Endothelial cell of umbilical vein (primary cell): ENCODE results near the gene XIRP1. TPM values are rescaled to one million over a fixed set of nuclear protein-coding genes. Genes with fewer than 3 reads are reported as not detected.

Source experiments
- BruUV-seq: library from RNA; stranded (reverse); fragments of 400-500 nt; replicated peaks from 2 replicates; lab custom pipeline; 2021; lab: Mats Ljungman, UMichigan
- CTCF ChIA-PET: fragments of 300-600, 350-600 bp; sonication (Branson Sonifier 250); formaldehyde crosslinking; loops from one replicate; lab custom pipeline; 2021; ENCODE audit warnings: antibody characterized with exemption, inconsistent platforms; lab: Charles Lee
- POLR2A ChIA-PET: fragments of 300-600, 350-600 bp; sonication (Branson Sonifier 250); formaldehyde crosslinking; loops from one replicate; lab custom pipeline; 2021; ENCODE audit warnings: antibody characterized with exemption, inconsistent platforms; lab: Charles Lee
- DNase-seq: peaks from one replicate; pipeline ENCODE4 v3.0.0-alpha.2; 2011; ENCODE audit warnings: low read depth, low spot score
- FAIRE-seq: peaks from 2 replicates; lab custom pipeline; 2011; peaks lifted over from hg19 to GRCh38; lab: Jason Lieb, UNC
- H2AFZ ChIP-seq: 2 replicates; pipeline ENCODE4 v1.6.0; 2012; ENCODE audit warnings: low read depth, low read length, control low read depth, inconsistent platforms
- H3K27ac ChIP-seq: 2 replicates; pipeline ENCODE4 v1.5.1; 2011; ENCODE audit warnings: low read depth, mild to moderate bottlenecking, control low read depth, low read length, moderate library complexity; ENCODE audit not compliant: insufficient read depth
- H3K27me3 ChIP-seq, 2 experiments: 2 replicates each; pipeline versions ENCODE4 v1.6.0 to v1.6.1; 2011; ENCODE audit warnings: low read length in 2 of 2, mixed read lengths in 1 of 2; ENCODE audit not compliant: control insufficient read depth in 2 of 2, insufficient read depth in 2 of 2
- H3K36me3 ChIP-seq, 2 experiments: 2 replicates in 1 of 2; 3 replicates in 1 of 2; pipeline ENCODE4 v1.5.1; 2011; ENCODE audit warnings: low read length in 2 of 2, mild to moderate bottlenecking in 1 of 2, moderate library complexity in 1 of 2; ENCODE audit not compliant: control insufficient read depth in 2 of 2, insufficient read depth in 2 of 2; ENCODE audit errors: extremely low read depth in 1 of 2
- H3K4me1 ChIP-seq: 3 replicates; pipeline ENCODE4 v1.5.1; 2011; ENCODE audit warnings: mild to moderate bottlenecking, low read length; ENCODE audit not compliant: control insufficient read depth, insufficient read depth; ENCODE audit errors: extremely low read depth
- H3K4me2 ChIP-seq: 2 replicates; pipeline ENCODE4 v1.6.1; 2011; ENCODE audit warnings: low read length, control low read depth, mixed read lengths; ENCODE audit not compliant: insufficient read depth
- H3K4me3 ChIP-seq, 3 experiments: fragments of 200-600 bp in 1 of 3; sonication (generic), shearing (Covaris generic) in 1 of 3; replicated peaks in 1 of 3; 2 replicates each; pipeline ENCODE4 v1.5.1; 2011 to 2016; ENCODE audit warnings: control low read depth in 3 of 3, low read length in 3 of 3, mild to moderate bottlenecking in 2 of 3, inconsistent platforms in 1 of 3, low read depth in 1 of 3, moderate library complexity in 1 of 3; ENCODE audit not compliant: insufficient read depth in 1 of 3
- H3K79me2 ChIP-seq: 2 replicates; pipeline ENCODE4 v1.6.0; 2012; ENCODE audit warnings: low read length, inconsistent platforms; ENCODE audit not compliant: control insufficient read depth, insufficient read depth
- H3K9ac ChIP-seq: replicated peaks from 2 replicates; pipeline ENCODE3; 2011; ENCODE audit warnings: low read length, control low read depth; ENCODE audit not compliant: insufficient read depth; ENCODE audit errors: extremely low read depth
- H3K9me1 ChIP-seq: replicated peaks from 3 replicates; pipeline ENCODE4 v1.6.0; 2011; ENCODE audit warnings: mild to moderate bottlenecking, low read length; ENCODE audit not compliant: control insufficient read depth, insufficient read depth; ENCODE audit errors: extremely low read depth
- H3K9me3 ChIP-seq: replicated peaks from 2 replicates; pipeline ENCODE4 v1.5.1; 2012; ENCODE audit warnings: low read length, inconsistent platforms; ENCODE audit not compliant: control insufficient read depth, insufficient read depth
- H4K20me1 ChIP-seq: replicated peaks from 2 replicates; pipeline ENCODE3; 2011; ENCODE audit warnings: mild to moderate bottlenecking, low read length; ENCODE audit not compliant: control insufficient read depth, insufficient read depth; ENCODE audit errors: extremely low read depth
- CTCF ChIP-seq, 2 donors: IDR thresholded peaks; 1 replicate in 1 of 2; 2 replicates in 1 of 2; pipeline ENCODE4 v1.5.1; 2011; ENCODE audit warnings: low read length in 2 of 2, mild to moderate bottlenecking in 2 of 2, moderate library complexity in 2 of 2, control low read depth in 1 of 2, inconsistent platforms in 1 of 2, low read depth in 1 of 2; ENCODE audit not compliant: insufficient read depth in 1 of 2; ENCODE audit errors: extremely low read depth in 1 of 2
- EZH2 ChIP-seq: IDR thresholded peaks from 2 replicates; pipeline ENCODE4 v1.6.1; 2012; ENCODE audit warnings: borderline replicate concordance, low read depth, mild to moderate bottlenecking, moderate library complexity, low read length, inconsistent platforms; ENCODE audit not compliant: severe bottlenecking
- FOS ChIP-seq: IDR thresholded peaks from 2 replicates; pipeline ENCODE4 v1.6.1; 2011; ENCODE audit warnings: mild to moderate bottlenecking, low read length, moderate library complexity, borderline replicate concordance; ENCODE audit not compliant: insufficient read depth
- GATA2 ChIP-seq: IDR thresholded peaks from 2 replicates; pipeline ENCODE4 v1.7.0; 2011; ENCODE audit warnings: low read depth, mild to moderate bottlenecking, moderate library complexity, mixed read lengths, low read length; ENCODE audit not compliant: insufficient read length, insufficient read depth
- JUN ChIP-seq: IDR thresholded peaks from 2 replicates; pipeline ENCODE4 v1.6.1; 2011; ENCODE audit warnings: borderline replicate concordance, low read depth; ENCODE audit not compliant: insufficient read length, insufficient read depth
- MYC ChIP-seq: IDR thresholded peaks from one replicate; pipeline ENCODE4 v1.6.1; 2011; ENCODE audit warnings: mild to moderate bottlenecking, low read depth, low read length
- POLR2A ChIP-seq: IDR thresholded peaks from 2 replicates; pipeline ENCODE4 v1.6.1; 2012; ENCODE audit warnings: low read depth, mild to moderate bottlenecking, control low read depth, low read length
- POLR2AphosphoS5 ChIP-seq: IDR thresholded peaks from 2 replicates; pipeline ENCODE4 v1.6.1; 2012; ENCODE audit warnings: low read depth, mild to moderate bottlenecking, control low read depth, low read length, moderate library complexity; ENCODE audit not compliant: insufficient read depth
- dilution Hi-C: fragments of 300-500 bp; cut with MboI; formaldehyde crosslinking; loops from one replicate; pipeline ENCODE4 v1.15.0; 2019; ENCODE audit warnings: low sequenced_read_pairs; ENCODE audit not compliant: extremely low pct_ligation_motif_present
- intact Hi-C: fragments of 100-400 bp; cut with micrococcal nuclease; formaldehyde crosslinking; loops from one replicate; pipeline ENCODE4 v1.10.0; 2022
- polyA plus RNA-seq, 4 experiments: library from polyadenylated mRNA; depleted of rRNA in 3 of 4; stranded (reverse) in 3 of 4; unstranded in 1 of 4; fragments of >200 nt; gene quantifications; 2 replicates each; pipeline versions ENCODE4 v1.2.1 to v1.2.3, GENCODE V29; 2011 to 2012; ENCODE audit warnings: missing spikeins in 1 of 4
- total RNA-seq: library from RNA; stranded (reverse); gene quantifications from 2 replicates; pipeline ENCODE4 v1.2.3, GENCODE V29; 2021
- TF ChIP-seq, protein P1 (sequence below): IDR thresholded peaks from 2 replicates; pipeline ENCODE4 v1.6.1; 2011; ENCODE audit not compliant: insufficient read depth, insufficient read length

XIRP1 gene
- total and polyA plus RNA-seq, 2 donors (not counting 3 experiments of a cell fraction or from before 2014, with no cell fraction given): not detected

DNA sequence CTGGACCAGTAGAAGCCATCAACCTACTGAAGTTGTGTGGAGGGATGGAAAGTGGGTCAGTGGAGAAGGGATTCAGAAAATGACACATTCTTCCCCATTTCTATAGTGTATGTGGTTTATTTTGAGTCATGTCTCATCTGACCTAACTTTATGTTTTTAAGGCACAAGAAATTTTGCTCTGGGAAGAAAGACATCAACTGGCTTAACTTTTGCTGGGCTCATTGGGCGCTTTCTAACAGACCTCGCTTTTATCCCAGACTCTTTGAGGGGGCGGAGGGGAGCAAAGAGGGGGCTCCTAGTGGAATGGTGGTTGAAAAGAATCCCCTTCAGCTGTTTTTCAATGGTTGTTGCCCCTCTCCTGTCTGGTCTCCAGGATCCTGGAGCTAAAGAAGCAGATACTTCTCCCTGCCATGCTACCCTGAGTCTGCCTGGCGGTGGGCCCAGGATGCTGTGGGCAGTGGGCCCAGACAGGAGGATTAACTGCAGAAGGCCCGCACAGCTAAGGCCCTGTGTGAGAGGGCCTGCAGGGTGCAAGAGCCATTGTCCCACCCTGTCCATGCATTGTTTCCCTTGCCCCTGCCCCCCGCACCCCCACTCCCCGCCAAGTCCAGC, 53.5 kb downstream of the XIRP1 start:
- no peak for TF ChIP-seq GATA2
- no peak for TF ChIP-seq JUN
- TF ChIP-seq EZH2: no peak
- TF ChIP-seq FOS: no peak
- no peak for TF ChIP-seq POLR2A
- TF ChIP-seq POLR2AphosphoS5: no peak
- no peak for TF ChIP-seq CTCF (IDR thresholded peaks at IDR 0.05; ENCODE audit: extremely low read depth in 1 of 2, insufficient read depth in 1 of 2, low read depth in 1 of 2, low read length in 2 of 2)
- TF ChIP-seq, protein P1, sequence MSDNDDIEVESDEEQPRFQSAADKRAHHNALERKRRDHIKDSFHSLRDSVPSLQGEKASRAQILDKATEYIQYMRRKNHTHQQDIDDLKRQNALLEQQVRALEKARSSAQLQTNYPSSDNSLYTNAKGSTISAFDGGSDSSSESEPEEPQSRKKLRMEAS: no peak
- TF ChIP-seq MYC: no peak
- no peak overlapping the region for H2AFZ ChIP-seq
- H4K20me1 ChIP-seq: no peaks in the 10 kb centered on the region
- ChIA-PET CTCF (interaction anchor here (0.9 to 1.0 kb wide), 2 partner anchors 12 to 14 kb away, joined by 3 to 4 read pairs; no protein-coding TSS in a partner anchor), POLR2A (interaction anchor here (0.8 to 1.3 kb wide), 2 partner anchors 39 to 149 kb away, joined by 3 read pairs; no protein-coding TSS in a partner anchor)
- intact Hi-C loops (no loop called here), dilution Hi-C loops (no loop called here)
- no peaks in the 10 kb centered on the region for H3K27me3 ChIP-seq
- no peak overlapping the region for H3K9ac ChIP-seq
- H3K4me2 ChIP-seq: no peak overlapping the region
- H3K27ac ChIP-seq: no peak overlapping the region
- no peak overlapping the region for H3K4me3 ChIP-seq
- FAIRE-seq (peak; percentile 55), DNase-seq (no peak)
- peaks cover 19% of the 10 kb centered on the region for H3K4me1 ChIP-seq
- no peaks in the 10 kb centered on the region for H3K9me1 ChIP-seq
- BruUV-seq: no TSS peak
- H3K9me3 ChIP-seq: no peaks in the 10 kb centered on the region
- peaks cover 25% of the 10 kb centered on the region for H3K79me2 ChIP-seq
- H3K36me3 ChIP-seq: peaks cover 0 to 17% of the 10 kb centered on the region in 2 experiments
